CD14-positive monocyte (primary cell): ENCODE measurements around the gene SEC24D. TPM values are rescaled to one million over a fixed set of nuclear protein-coding genes. Genes with fewer than 3 reads are reported as not detected.

Experiments used
- DNase-seq, 3 donors: peaks; one replicate each; pipeline ENCODE4 v3.0.0-alpha.2; 2011 to 2022
- H2AFZ ChIP-seq: 2 replicates; pipeline ENCODE4 v1.6.0; 2012; ENCODE audit warnings: mild to moderate bottlenecking, low read depth, low read length, inconsistent platforms; ENCODE audit not compliant: insufficient read depth, poor library complexity, severe bottlenecking
- H3K27ac ChIP-seq, 2 donors: 1 replicate in 1 of 2; 2 replicates in 1 of 2; pipeline ENCODE4 v1.5.1; 2012 to 2013; ENCODE audit warnings: low read length in 2 of 2, control low read depth in 1 of 2, inconsistent platforms in 1 of 2, low read depth in 1 of 2, mild to moderate bottlenecking in 1 of 2
- H3K27me3 ChIP-seq, 2 donors: one replicate each; pipeline versions ENCODE4 v1.6.0 to v1.6.1; 2011 to 2013; ENCODE audit warnings: low read length in 2 of 2; ENCODE audit not compliant: control insufficient read depth in 2 of 2, insufficient read depth in 2 of 2
- H3K36me3 ChIP-seq, 2 donors: replicated peaks in 1 of 2; 1 replicate in 1 of 2; 2 replicates in 1 of 2; pipeline versions ENCODE4 v1.5.1 to v1.6.1; 2012 to 2013; ENCODE audit warnings: low read length in 2 of 2, control low read depth in 1 of 2, inconsistent platforms in 1 of 2, mild to moderate bottlenecking in 1 of 2; ENCODE audit not compliant: insufficient read depth in 2 of 2, control insufficient read depth in 1 of 2
- H3K4me1 ChIP-seq, 2 donors: 1 replicate in 1 of 2; 2 replicates in 1 of 2; pipeline versions ENCODE4 v1.5.1 to v1.6.1; 2012 to 2013; ENCODE audit warnings: low read length in 2 of 2, control low read depth in 1 of 2, inconsistent platforms in 1 of 2, mild to moderate bottlenecking in 1 of 2, moderate library complexity in 1 of 2; ENCODE audit not compliant: insufficient read depth in 2 of 2, control insufficient read depth in 1 of 2
- H3K4me2 ChIP-seq: replicated peaks from 2 replicates; pipeline ENCODE3; 2012; ENCODE audit warnings: low read length, moderate library complexity, mild to moderate bottlenecking; ENCODE audit not compliant: poor library complexity, severe bottlenecking; ENCODE audit errors: extremely low read depth
- H3K4me3 ChIP-seq, 3 experiments: fragments of 200-600 bp in 1 of 3; sonication (generic) in 1 of 3; replicated peaks in 1 of 3; 1 replicate in 2 of 3; 2 replicates in 1 of 3; pipeline ENCODE4 v1.5.1; 2011 to 2013; ENCODE audit warnings: low read length in 3 of 3, mild to moderate bottlenecking in 3 of 3, control low read depth in 2 of 3, low read depth in 2 of 3, inconsistent platforms in 1 of 3, moderate library complexity in 1 of 3
- H3K79me2 ChIP-seq: 2 replicates; pipeline ENCODE4 v1.6.0; 2012; ENCODE audit warnings: mild to moderate bottlenecking, control low read depth, inconsistent platforms, low read length, moderate library complexity; ENCODE audit not compliant: insufficient read depth
- H3K9ac ChIP-seq: 2 replicates; pipeline ENCODE4 v1.6.0; 2017; ENCODE audit warnings: low read length, mild to moderate bottlenecking; ENCODE audit not compliant: insufficient read depth, poor library complexity, severe bottlenecking
- H3K9me3 ChIP-seq, 2 donors: replicated peaks in 1 of 2; 1 replicate in 1 of 2; 2 replicates in 1 of 2; pipeline versions ENCODE4 v1.5.1 to v1.6.1; 2012 to 2013; ENCODE audit warnings: low read length in 2 of 2, control low read depth in 1 of 2; ENCODE audit not compliant: control insufficient read depth in 1 of 2, insufficient read depth in 1 of 2
- H4K20me1 ChIP-seq: 2 replicates; pipeline ENCODE4 v1.6.0; 2012; ENCODE audit warnings: mild to moderate bottlenecking, low read length, control low read depth, moderate library complexity; ENCODE audit not compliant: insufficient read depth
- H3K27ac Mint-ChIP-seq, 7 donors: one replicate each; pipeline ENCODE4 v1.8.0; 2020; ENCODE audit warnings: mild to moderate bottlenecking in 7 of 7, mixed read lengths in 7 of 7, moderate library complexity in 6 of 7, inconsistent platforms in 2 of 7
- H3K27me3 Mint-ChIP-seq, 3 donors: one replicate each; pipeline ENCODE4 v1.8.0; 2021 to 2022; ENCODE audit warnings: low read depth in 3 of 3, mild to moderate bottlenecking in 3 of 3, mixed read lengths in 3 of 3, moderate library complexity in 3 of 3, inconsistent platforms in 1 of 3
- H3K36me3 Mint-ChIP-seq, 2 donors: one replicate each; pipeline ENCODE4 v1.8.0; 2020; ENCODE audit warnings: mixed read lengths in 2 of 2, inconsistent platforms in 1 of 2, mild to moderate bottlenecking in 1 of 2
- H3K4me1 Mint-ChIP-seq: one replicate; pipeline ENCODE4 v1.8.0; 2020; ENCODE audit warnings: mild to moderate bottlenecking, mixed read lengths
- H3K4me3 Mint-ChIP-seq, 2 donors: one replicate each; pipeline ENCODE4 v1.8.0; 2020; ENCODE audit warnings: mild to moderate bottlenecking in 2 of 2, mixed read lengths in 2 of 2, moderate library complexity in 1 of 2
- H3K9me3 Mint-ChIP-seq, 7 donors: one replicate each; pipeline ENCODE4 v1.8.0; 2020 to 2022; ENCODE audit warnings: mixed read lengths in 7 of 7, mild to moderate bottlenecking in 6 of 7, moderate library complexity in 6 of 7, inconsistent platforms in 2 of 7
- WGBS: methylation state at CpG from one replicate; pipeline ENCODE4 v1.1.5; 2013; ENCODE audit warnings: missing lambda C conversion rate; ENCODE audit not compliant: insufficient coverage; 5-methylcytosine and 5-hydroxymethylcytosine counted together
- intact Hi-C, 2 donors: fragments of 100-400 bp; cut with micrococcal nuclease; formaldehyde crosslinking; loops; one replicate each; pipeline versions ENCODE4 v1.15.0 to v1.15.1; 2023
- polyA plus RNA-seq, 3 donors: library from polyadenylated mRNA; depleted of rRNA in 1 of 3; unstranded in 2 of 3; stranded (reverse) in 1 of 3; fragments of 300-500 nt in 2 of 3; fragments of >200 nt in 1 of 3; fragmentation: Illumina TruSeq in 2 of 3; gene quantifications; 1 replicate in 2 of 3; 2 replicates in 1 of 3; pipeline ENCODE4 v1.2.3, GENCODE V29; 2012 to 2021
- TF ChIP-seq, protein P1 (sequence below): fragments of 200-600 bp; IDR thresholded peaks from one replicate; pipeline ENCODE4 v1.8.0; 2022; ENCODE audit warnings: antibody characterized with exemption, mild to moderate bottlenecking

The SEC24D gene
- polyA plus RNA-seq, 3 donors: 16.8 to 31.3 (median 22.6) TPM

DNA sequence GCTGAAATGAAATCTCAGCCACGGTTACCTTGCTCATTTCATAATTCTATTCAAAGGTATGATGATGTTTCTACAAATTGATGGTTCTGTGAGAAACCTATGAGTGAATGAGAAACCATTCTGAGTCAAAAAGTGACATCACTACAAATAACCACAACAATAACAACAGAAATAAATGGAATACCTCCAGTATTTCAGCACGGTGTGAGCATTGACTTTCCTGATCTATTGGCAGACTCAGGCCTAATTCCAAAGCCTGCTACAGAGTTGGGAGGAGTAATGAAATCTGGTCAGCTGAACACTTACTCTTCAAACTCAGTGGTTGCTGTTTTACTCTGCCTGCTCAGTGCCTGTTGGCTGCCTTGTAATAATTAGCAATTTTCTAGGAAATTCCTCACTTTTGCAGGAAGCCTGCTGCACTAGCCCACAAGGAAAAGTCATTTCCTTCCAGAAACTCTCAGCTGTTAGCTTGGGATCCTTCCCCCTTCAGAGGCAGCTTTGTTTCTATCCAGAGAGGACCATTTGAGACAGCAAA lies 33.9 kb upstream of the SEC24D start:
- H3K79me2 ChIP-seq: no peaks in the 10 kb centered on the region
- H3K27me3 Mint-ChIP-seq: peaks cover 0 to 4% (median 1%) of the 10 kb centered on the region in 3 donors
- peaks cover 11% of the 10 kb centered on the region for H3K4me1 Mint-ChIP-seq
- DNase-seq: no peak
- no peak overlapping the region for H2AFZ ChIP-seq
- peaks cover 0 to 11% of the 10 kb centered on the region in 2 donors for H3K4me1 ChIP-seq
- H3K4me2 ChIP-seq: no peak overlapping the region
- no peak overlapping the region for H3K4me3 Mint-ChIP-seq
- H3K27me3 ChIP-seq: no peaks in the 10 kb centered on the region
- WGBS: no CpG with 5 or more reads among the region's 2 CpGs
- no peak overlapping the region for H3K4me3 ChIP-seq
- H3K36me3 Mint-ChIP-seq: no peaks in the 10 kb centered on the region
- H3K9me3 Mint-ChIP-seq: peaks cover 0 to 6% (median 0%) of the 10 kb centered on the region in 7 donors
- no peak overlapping the region for H3K27ac Mint-ChIP-seq
- H3K27ac ChIP-seq: no peak overlapping the region
- intact Hi-C loops: no loop called here
- no peak overlapping the region for H3K9ac ChIP-seq
- no peaks in the 10 kb centered on the region for H3K36me3 ChIP-seq
- no peaks in the 10 kb centered on the region for H4K20me1 ChIP-seq
- TF ChIP-seq, protein P1, sequence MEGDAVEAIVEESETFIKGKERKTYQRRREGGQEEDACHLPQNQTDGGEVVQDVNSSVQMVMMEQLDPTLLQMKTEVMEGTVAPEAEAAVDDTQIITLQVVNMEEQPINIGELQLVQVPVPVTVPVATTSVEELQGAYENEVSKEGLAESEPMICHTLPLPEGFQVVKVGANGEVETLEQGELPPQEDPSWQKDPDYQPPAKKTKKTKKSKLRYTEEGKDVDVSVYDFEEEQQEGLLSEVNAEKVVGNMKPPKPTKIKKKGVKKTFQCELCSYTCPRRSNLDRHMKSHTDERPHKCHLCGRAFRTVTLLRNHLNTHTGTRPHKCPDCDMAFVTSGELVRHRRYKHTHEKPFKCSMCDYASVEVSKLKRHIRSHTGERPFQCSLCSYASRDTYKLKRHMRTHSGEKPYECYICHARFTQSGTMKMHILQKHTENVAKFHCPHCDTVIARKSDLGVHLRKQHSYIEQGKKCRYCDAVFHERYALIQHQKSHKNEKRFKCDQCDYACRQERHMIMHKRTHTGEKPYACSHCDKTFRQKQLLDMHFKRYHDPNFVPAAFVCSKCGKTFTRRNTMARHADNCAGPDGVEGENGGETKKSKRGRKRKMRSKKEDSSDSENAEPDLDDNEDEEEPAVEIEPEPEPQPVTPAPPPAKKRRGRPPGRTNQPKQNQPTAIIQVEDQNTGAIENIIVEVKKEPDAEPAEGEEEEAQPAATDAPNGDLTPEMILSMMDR: no peak
- H3K9me3 ChIP-seq: no peaks in the 10 kb centered on the region

DNA sequence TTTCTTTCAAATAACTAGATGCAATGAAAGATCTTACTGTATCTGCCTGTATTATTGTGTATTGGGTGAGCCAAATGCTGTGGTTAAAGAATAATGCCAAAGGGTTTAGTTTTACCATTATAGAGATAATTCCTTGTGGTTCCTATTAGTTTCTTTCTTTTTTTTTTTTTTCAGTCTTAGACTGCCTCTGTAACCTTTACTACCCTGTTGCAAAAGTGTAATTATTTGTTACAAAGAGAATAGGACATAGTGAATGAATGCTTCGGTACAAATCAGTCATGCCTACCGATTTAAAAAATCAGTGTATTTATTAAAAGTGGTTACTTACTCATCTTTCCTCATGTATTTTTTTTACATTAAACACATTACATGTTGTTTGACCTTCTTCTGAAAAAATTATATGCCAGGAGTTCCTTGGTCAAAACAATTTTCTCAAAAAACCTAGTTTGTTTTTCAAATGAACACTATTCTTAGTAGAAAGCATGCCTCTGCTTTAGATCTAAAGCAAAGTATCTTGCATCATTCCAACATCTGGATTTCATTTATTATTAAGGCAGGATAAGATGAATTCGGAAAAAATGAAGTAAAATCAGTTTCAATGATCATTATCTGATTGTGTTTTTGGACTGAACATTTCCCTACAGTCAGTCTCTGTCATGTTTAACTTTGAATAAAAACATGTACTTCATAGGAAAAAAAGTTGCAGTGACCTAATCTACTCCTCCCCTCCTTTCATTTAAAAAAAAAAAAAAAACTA lies 31.6 kb upstream of the SEC24D start:
- Mint-ChIP-seq H3K36me3 (no peaks in the 10 kb centered on the region), H3K4me3 (no peak overlapping the region), H3K9me3 (peaks cover 0 to 6% (median 0%) of the 10 kb centered on the region in 7 donors), H3K4me1 (peaks cover 11% of the 10 kb centered on the region), H3K27me3 (no peaks in the 10 kb centered on the region), H3K27ac (peak overlapping the region in 1 of 7 donors; percentile 12)
- Histone ChIP-seq H3K27ac (no peak overlapping the region), H3K27me3 (no peaks in the 10 kb centered on the region), H3K4me2 (no peak overlapping the region), H3K79me2 (no peaks in the 10 kb centered on the region), H3K36me3 (no peaks in the 10 kb centered on the region), H3K9ac (no peak overlapping the region), H3K4me3 (no peak overlapping the region), H2AFZ (no peak overlapping the region), H3K4me1 (peaks cover 0 to 11% of the 10 kb centered on the region in 2 donors), H3K9me3 (no peaks in the 10 kb centered on the region), H4K20me1 (no peaks in the 10 kb centered on the region)
- TF ChIP-seq, protein P1: no peak
- intact Hi-C loops: no loop called here
- no CpG with 5 or more reads among the region's 3 CpGs for WGBS
- no peak for DNase-seq
